ENCODE results near the gene PCNX4. TPM values are rescaled to one million over a fixed set of nuclear protein-coding genes. Genes with fewer than 3 reads are reported as not detected.

PCNX4 gene
- total and polyA plus RNA-seq, 8 donors: 34.8 to 129 (median 109) TPM

- no peak for ATAC-seq
- intact Hi-C loops (cut with DNase I): no loop called here
These were observed 106.0 kb downstream of the PCNX4 start for GRCh38 chr14:60197629-60198303.

GRCh38 chr14:60199321-60199720 is 107.6 kb downstream of the PCNX4 start:
- Histone ChIP-seq H3K4me3 (no peak overlapping the region), H3K27ac (no peak overlapping the region), H3K4me1 (peaks cover 0 to 3% of the 10 kb centered on the region in 2 donors), H3K36me3 (no peaks in the 10 kb centered on the region), H3K27me3 (no peaks in the 10 kb centered on the region), H3K9me3 (peaks cover 0 to 9% of the 10 kb centered on the region in 2 donors)
- DNase-seq (no peak), ATAC-seq (no peak)
- intact Hi-C loops (cut with DNase I): no loop called here
- no peak for TF ChIP-seq CTCF (IDR thresholded peaks at IDR 0.05)

More at GRCh38 chr14:60197629-60198303, 106.0 kb downstream of the PCNX4 start:
- H3K4me1 ChIP-seq: no peaks in the 10 kb centered on the region
- H3K4me3 ChIP-seq: no peak overlapping the region
- no peak for TF ChIP-seq CTCF (IDR thresholded peaks at IDR 0.05)
- no peaks in the 10 kb centered on the region for H3K36me3 ChIP-seq
- DNase-seq: peak in 1 of 4 donors; percentile 20
- H3K9me3 ChIP-seq: peaks cover 0 to 9% of the 10 kb centered on the region in 2 donors
- no peak overlapping the region for H3K27ac ChIP-seq
- H3K27me3 ChIP-seq: no peaks in the 10 kb centered on the region

GRCh38 chr14:60204104-60204842 is 112.5 kb downstream of the PCNX4 start:
- Histone ChIP-seq H3K9me3 (peaks cover 0 to 6% of the 10 kb centered on the region in 2 donors), H3K27ac (no peak overlapping the region), H3K36me3 (no peaks in the 10 kb centered on the region), H3K27me3 (no peaks in the 10 kb centered on the region), H3K4me3 (no peak overlapping the region), H3K4me1 (peaks cover 0 to 6% of the 10 kb centered on the region in 2 donors)
- DNase-seq: no peak
- intact Hi-C loops (cut with DNase I): no loop called here
- ATAC-seq: no peak
- TF ChIP-seq CTCF (IDR thresholded peaks at IDR 0.05): no peak

GRCh38 chr14:60204843-60205774 is 113.4 kb downstream of the PCNX4 start:
- TF ChIP-seq CTCF (IDR thresholded peaks at IDR 0.05): no peak
- H3K4me3 ChIP-seq: no peak overlapping the region
- intact Hi-C loops (cut with DNase I): no loop called here
- no peaks in the 10 kb centered on the region for H3K36me3 ChIP-seq
- H3K27ac ChIP-seq: no peak overlapping the region
- H3K9me3 ChIP-seq: no peaks in the 10 kb centered on the region
- DNase-seq (no peak), ATAC-seq (no peak)
- H3K27me3 ChIP-seq: no peaks in the 10 kb centered on the region
- peaks cover 0 to 6% of the 10 kb centered on the region in 2 donors for H3K4me1 ChIP-seq

All from left lung (tissue), 10 donors.